Vagina (tissue), 2 donors: ENCODE measurements around the gene BSN.

ENCODE experiments used
- CTCF ChIP-seq, 3 experiments: fragments of 450-650 bp in 2 of 3; fragments of 200-600 bp in 1 of 3; sonication (generic) in 1 of 3; IDR thresholded peaks; one replicate each; pipeline ENCODE4 v1.5.1; 2017 to 2019; ENCODE audit warnings: antibody characterized with exemption in 3 of 3, mild to moderate bottlenecking in 2 of 3, moderate library complexity in 2 of 3
- POLR2A ChIP-seq, 2 donors: fragments of 450-650 bp; IDR thresholded peaks; one replicate each; pipeline ENCODE4 v1.6.1; 2017; ENCODE audit warnings: antibody characterized with exemption in 2 of 2, mild to moderate bottlenecking in 2 of 2, moderate library complexity in 2 of 2
- POLR2AphosphoS5 ChIP-seq, 2 donors: sonication (generic); formaldehyde crosslinking; IDR thresholded peaks; one replicate each; pipeline ENCODE4 v1.9.0; 2017; ENCODE audit warnings: antibody characterized with exemption in 2 of 2, mild to moderate bottlenecking in 2 of 2, low read depth in 1 of 2; ENCODE audit not compliant: insufficient read depth in 1 of 2

GRCh38 chr3:49719214-49719884 is 165.1 kb downstream of the BSN start, which contains the start of gene AMIGO3:
- TF ChIP-seq CTCF (IDR thresholded peaks at IDR 0.05) (peak in 2 of 3 experiments; percentile 23 to 54), POLR2AphosphoS5 (IDR thresholded peaks at IDR 0.05; ENCODE audit: insufficient read depth in 1 of 2, low read depth in 1 of 2) (peak; percentile 81 to 94), POLR2A (IDR thresholded peaks at IDR 0.05) (peak; percentile 57 to 69)
